Pulmonary artery endothelial cell (primary cell): Measurements from ENCODE around the gene FBXW5. TPM values are rescaled to one million over a fixed set of nuclear protein-coding genes. Genes with fewer than 3 reads are reported as not detected.

Experiments used
- DNase-seq: peaks from one replicate; pipeline ENCODE4 v3.0.0-alpha.2; 2011; ENCODE audit warnings: low read depth, low spot score
- total RNA-seq: library from RNA; depleted of rRNA; stranded (reverse); fragments of >200 nt; gene quantifications from 2 replicates; pipeline ENCODE4 v1.2.3, GENCODE V29; 2014

Gene FBXW5
- total RNA-seq, 1 donor from 2014 or later = 171 TPM

DNA sequence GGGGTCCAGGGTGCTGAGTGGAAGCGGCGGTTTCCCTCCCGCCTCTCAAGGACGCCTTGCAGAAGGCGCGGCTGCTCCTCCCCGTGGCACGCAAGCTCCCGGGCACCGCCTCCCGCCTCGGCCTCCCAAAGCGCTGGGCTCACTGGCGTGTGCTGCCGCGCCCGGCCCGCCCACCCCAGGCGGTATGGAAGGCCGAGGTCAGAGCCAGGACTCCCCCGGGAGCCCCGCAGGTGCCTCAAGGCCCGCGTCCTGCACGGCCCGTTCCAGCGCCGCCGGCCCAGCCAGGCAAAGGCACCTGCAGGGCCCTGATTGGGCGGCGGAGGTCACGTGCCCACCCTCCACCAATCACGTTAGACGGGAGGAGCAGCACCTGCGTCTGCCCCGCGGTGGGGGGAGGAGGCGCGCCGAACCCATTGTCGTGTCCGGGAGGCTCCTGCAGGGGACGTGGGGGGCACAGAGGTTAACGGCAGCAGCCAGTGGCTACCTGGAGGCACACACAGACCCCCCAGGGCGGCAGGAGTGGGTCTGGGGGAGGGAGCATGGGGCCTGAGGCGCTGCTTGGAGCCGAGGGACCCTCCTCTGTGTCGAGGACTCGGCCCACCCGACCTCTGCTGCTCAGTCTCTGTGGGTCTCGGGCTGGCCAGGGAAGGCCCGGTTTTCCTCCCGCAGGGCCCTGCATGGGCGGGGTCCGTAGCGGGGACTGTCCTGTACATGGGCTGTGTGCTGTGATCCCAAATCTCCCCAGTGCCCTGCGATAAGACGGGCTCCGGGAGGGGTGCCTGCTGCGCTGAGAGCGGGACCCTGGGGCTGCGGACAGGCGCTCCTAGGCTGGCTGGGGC, 5.5 kb upstream of the FBXW5 start:
- peak; percentile 45 for DNase-seq

DNA sequence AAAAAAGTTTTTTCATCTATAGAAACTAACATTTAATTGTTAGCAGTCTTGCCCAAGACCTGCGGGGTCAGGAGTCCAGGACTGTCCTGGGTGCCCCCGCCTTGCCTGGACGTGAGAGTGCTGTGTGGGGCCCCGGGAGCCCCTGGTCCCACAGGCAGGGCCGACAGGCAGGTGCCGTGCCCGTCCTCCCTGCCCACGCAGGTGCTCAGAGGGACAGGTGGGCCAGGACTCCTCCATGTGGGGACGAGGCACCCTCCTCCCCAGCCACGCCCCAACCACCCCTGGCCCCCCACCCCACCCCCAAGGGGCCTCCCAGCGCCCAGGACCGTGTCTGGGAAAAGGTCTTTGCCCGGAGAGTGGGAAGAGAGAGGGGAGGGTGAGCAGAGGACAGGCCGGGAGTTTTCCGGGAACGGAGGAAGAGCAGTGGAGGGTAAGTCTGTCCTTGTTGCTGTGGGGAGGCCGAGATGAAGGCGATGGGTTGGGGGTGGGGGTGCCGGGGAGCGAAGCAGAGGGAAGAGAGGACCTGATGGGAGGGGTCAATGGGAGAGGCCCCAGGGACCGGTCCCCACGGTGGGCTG, 4.8 kb upstream of the FBXW5 start:
- DNase-seq = no peak

DNA sequence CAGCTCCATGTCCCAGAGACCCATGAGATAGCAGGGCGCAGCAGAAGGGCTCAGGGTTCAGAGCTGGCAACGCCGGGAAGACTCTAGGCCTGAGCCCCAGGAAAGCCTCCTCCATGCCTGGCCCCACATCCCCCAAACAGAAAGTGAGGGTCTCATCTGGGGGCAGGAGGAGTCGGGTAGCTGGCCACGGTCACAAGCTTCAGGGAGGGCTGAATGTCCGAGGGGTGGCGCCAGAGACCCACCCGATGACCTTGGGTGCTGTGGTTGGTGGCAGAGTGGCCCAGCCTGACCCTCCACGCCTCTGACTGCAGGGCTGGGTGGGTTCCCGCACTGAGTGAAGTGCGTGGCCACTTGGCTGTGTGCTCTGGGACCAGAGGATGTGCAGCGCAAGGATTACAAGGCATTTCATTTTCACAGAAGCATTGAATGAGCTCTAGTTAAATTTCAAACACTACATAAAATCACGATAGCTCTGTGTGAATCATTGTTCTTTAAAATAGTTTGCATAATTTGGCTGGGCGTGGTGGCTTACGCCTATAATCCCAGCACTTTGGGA, 3.5 kb upstream of the FBXW5 start:
- no peak for DNase-seq

DNA sequence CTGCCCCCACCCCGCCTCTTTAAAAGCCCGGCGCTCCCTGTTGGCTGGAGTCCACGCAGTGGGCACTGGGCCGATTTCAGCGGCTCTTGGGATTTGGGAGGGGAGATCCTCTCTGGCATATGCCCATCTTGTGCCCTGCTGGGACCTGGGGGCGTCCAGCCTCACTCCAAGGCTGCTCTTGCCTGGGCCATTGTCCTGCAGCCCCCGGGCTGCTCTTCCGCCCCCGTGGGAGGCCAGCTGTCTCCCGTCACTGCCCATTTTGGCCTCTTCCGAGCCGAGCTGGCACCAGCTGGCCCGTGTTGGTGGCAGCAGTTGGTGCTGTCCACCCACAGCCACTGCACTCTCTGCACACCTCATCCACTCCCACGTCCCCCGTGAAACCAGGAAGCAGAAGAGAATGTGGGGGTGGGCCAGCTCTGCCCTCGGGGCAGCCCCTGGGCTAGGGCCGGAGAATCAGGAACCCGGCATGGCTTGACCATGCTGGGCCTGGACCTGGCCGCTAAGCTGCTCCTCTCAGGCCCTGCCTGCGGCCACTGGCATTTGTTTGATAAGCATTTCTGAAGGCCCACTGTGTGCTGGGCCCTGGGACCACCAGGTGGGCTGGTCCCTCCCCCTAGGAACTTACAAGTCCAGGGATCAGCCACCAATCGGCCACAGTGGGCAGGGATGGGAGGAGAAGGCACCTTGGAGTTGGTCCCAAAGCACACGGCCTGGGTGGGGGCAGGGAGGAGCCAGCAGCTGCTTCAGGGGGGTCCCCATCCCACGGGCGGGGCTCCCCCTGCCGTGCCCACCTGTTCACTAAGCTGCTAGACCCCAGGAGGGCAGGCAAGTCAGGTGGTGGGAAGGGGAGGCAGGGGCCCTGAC, 2.7 kb upstream of the FBXW5 start:
- DNase-seq = no peak

DNA sequence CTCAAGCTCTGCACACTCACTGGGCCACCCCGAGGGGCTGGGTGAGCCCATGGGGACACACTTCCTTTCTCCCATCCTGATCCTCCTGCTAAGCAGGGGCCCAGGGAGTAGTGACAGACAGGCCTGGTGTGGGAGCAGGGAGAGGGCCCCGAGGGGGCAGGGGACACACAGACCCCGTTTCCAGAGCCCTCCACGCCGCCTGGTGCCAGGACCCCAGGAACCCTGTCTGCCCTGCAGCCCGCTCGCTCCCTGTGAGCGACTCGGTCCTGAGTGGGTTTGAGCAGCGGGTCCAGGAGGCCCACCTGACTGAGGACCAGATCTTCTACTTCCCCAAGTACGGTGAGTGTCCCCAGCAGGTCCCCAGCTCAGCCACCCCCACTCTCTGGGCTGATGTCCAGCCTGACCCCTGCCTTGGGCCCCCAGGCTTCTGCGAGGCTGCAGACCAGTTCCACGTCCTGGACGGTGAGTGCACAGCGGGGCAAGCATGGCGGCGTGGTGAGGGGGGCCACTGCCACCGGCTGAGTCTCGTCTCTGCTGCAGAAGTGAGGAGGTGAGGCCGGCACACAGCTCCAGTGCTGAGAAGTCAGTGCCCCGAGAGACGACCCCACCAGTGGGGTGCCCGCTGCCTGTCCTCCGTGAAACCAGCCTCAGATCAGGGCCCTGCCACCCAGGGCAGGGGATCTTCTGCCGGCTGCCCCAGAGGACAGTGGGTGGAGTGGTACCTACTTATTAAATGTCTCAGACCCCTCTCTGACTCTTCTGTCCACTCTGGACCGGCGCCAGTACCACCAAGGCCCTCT, 1.9 kb upstream of the FBXW5 start:
- no peak for DNase-seq

DNA sequence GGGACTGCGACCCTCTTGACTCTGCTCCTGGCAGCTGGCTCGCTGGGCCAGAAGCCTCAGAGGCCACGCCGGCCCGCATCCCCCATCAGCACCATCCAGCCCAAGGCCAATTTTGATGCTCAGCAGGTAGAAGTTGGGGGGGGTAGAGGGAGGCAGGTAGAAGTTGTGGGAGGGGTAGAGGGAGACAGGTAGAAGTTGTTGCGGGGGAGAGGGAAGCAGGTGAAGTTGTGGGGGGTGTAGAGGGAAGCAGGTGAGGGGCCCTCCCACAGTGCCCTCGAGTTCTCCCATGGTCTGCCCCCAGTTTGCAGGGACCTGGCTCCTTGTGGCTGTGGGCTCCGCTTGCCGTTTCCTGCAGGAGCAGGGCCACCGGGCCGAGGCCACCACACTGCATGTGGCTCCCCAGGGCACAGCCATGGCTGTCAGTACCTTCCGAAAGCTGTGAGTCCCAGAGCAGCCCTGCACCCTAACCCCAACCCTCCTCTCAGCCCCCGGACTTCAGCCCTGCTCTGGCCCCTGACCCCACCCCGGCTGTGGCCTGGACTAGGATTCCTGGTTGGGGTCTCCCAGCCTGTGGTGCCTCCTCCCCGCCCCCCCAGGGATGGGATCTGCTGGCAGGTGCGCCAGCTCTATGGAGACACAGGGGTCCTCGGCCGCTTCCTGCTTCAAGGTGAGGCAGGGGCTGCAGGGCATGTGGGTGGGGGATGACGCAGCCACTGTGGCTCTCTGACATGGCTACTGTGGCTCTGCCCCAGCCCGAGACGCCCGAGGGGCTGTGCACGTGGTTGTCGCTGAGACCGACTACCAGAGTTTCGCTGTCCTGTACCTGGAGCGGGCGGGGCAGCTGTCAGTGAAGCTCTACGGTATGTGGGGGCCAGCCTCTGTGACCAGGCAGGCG, 1.0 kb upstream of the FBXW5 start:
- no peak for DNase-seq

DNA sequence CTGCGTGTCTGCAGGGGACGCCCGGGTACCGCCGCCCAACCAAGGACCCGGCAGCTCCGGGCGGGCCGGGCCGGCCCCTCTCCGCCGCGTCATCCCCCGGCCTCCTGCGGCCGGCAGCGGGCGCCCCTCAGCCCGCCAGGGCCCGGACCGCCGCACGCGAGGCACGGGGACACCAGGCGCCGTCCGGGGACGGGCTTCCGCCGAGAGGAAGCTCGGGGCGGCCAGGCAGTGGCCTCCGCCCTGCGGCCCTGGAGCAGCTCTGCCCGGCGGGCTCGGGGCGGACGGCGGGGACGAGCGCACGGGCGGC, 373 bp downstream of the FBXW5 start:
- DNase-seq = no peak

DNA sequence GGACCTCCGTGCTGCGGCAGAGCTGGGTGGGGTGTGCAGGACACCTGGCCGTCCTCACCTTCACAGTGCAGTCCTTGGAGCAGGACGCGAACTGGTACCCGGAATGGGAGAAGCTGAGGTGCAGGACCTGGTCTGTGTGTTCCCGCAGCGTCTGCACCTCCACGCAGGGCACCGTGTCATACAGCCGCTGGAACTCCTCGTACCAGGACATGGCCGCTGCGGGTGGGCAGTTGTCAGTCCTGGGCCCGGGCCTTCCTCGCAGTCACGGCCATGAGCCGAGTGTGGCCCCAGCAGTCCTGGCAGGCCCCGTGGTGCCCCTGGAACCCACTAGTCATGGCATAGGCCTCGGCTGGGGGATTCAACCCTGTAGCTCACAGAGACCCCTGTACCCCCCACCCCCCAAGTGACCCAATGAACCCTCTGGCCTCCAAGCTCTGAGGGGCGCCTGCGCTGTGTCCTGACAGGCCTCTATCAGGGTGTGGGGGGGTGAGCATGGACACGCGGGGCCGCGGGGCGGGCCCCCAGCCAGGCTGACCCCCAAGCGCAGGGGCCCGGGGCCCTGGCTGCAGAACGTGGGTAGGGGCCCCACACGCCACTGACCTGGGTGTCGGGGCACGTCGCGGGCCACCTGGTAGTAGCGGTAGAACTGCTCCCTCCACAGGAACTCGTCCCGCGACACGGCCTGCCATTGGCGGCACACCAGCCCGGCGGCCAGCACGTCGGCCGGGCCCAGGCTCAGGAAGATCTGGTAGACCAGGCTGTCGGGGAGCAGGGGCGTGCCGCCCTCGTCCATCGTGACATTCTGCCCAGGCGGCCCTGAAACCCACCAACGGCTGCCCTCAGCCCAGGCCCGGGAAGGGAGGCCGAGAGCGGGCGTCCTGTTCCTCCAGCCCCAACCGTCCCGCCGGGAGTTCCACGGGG, 987 bp downstream of the FBXW5 start:
- no peak for DNase-seq

DNA sequence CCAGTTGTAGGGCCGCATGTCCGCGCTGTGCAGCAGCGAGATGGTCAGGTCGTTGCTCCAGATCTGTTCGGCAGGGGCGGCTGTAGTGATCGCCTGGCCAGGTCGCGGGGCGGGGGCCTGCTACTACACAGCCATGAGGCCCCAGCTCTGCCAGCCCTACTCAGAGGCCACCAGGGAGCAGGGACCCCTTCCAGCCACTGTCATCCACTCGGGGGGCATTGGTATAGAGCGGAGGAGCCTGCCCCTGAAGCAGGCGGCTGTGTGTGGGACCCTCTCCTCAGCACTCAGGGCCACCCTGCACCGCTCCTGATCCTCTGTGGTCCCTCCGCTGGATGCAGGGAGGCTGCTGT, 1.7 kb downstream of the FBXW5 start:
- DNase-seq = no peak

DNA sequence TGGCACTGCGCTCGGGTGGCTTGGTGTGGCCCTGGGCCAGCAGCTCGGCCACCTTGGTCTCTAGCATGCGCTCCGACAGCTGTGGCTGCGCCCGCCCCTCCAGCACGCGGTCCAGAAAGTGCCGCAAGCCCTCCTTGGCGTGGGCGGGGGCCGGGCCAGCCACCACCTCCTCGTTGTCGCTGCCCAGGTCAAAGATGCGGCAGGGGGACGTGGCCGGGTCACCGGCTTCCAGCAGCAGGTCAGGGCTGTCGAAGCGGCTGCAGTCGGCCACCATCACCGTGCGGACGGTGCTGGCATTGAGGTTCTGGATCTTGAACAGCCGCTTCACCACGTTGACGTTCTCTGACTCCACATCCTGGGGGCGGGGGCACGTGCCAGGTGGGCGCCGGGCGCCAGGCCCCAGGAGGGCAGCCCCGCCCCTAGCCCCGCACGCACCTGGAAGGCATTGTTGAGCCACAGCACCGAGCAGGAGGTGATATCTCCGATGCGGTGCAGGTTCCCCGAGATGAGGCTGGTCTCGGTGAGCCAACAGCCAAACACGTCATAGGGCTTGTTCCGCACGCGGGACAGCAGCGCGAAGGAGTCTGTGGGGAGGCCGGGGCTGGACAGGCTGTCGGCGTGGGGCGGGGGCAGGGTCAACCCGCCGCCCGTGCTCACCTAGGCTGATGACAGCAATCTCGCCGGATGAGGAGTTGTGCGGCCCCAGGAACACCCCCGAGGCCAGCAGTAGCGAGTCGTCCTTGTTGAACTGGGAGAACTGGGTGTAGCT, 2.2 kb downstream of the FBXW5 start:
- no peak for DNase-seq

DNA sequence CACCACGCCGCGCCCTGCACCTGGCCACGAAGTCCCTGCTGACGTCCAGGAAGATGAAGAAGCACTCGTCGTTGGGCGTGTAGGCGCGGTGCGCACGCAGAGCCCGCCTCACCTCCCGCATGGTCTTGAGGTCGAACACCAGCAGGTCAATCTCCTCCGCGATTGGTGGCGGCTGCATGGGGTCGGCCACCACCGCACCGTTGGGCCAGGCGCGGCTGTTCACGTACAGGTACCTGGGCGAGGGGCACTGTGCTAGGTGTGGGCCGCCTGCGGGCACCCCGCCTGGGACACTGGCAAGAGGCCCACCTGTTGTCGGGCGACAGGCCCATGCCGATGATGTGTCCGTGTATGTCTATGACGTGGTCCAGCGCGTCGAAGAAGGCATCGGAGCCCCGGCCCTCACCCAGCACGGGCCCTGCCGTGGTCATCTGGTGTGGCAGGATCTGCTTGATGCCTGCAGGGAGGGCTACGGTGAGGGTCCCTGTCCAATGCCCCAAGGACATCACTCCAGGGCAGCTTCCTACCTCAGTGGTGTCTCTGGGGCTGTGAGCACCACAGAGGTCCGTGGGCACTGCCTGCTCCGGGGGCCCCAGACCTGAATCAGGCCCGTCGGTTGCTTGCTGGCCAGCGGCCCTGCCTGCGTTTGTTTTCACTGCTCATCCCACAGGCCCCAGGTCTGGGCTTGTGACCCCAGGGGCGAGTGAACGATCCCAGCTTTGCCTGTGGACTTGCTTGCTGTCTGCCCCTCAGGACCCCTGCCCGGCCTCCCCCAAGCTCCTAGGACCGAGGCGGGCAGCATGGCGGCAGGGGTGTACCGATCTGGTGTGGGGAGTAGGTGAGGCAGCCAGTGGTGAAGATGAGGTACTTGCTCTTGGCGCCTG, 3.1 kb downstream of the FBXW5 start:
- no peak for DNase-seq

DNA sequence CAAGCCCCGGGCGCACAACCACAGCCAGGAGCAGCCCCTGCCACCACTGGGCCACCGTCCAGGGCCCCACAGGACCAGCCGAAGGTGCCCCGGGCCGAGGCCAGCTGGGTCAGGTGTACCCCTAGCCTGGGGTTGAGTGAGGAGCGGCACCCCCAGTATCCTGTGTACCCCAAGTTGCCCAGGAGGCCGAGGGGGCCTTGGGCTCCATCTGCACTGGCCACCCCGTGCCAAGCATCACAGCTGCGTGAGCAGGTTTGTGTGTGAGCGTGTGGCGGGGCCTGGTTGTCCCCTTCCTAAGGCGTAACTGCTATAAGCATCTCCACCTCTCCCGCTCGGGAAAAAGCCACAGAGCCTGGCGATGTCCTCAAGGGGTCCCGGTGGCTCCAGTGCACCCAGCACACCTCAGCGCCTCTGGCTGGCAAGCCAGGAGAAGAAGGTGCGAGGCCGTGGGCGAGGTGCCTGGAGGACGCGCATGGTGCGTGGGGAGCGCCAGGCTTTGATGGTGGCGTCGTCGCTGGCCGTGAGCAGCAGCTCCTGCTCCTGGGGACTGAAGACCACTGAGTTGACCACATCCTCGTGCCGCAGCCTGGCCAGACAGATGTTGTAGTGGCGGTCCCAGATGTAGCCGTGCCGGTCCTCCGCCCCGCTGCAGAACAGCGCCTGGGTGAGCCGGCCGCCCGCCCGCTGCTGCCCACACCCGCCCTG, 3.9 kb downstream of the FBXW5 start:
- no peak for DNase-seq

DNA sequence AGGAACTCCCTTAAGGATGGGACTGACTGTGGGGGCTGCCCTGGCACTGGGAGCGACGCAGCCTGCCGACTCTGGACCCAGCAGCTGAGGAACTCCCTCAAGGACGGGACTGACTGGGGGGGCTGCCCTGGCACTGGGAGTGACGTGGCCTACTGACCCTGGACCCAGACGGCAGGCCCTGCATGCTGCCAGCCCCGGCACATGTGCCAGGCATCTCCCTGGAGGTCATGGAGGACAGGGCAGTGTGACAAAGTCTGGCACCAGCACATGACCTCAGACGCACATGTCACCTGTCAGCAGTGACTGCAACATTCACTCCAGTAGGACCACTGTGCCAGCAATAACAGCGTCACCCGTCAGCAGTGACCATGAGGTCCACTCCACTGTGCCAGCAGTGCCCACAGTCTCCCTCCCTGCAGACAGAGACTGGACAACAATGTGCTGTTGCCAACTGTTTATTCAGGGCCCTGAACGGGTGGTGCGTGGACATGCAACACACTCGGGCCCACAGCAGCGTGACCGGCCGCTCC, 4.5 kb downstream of the FBXW5 start:
- no peak for DNase-seq

DNA sequence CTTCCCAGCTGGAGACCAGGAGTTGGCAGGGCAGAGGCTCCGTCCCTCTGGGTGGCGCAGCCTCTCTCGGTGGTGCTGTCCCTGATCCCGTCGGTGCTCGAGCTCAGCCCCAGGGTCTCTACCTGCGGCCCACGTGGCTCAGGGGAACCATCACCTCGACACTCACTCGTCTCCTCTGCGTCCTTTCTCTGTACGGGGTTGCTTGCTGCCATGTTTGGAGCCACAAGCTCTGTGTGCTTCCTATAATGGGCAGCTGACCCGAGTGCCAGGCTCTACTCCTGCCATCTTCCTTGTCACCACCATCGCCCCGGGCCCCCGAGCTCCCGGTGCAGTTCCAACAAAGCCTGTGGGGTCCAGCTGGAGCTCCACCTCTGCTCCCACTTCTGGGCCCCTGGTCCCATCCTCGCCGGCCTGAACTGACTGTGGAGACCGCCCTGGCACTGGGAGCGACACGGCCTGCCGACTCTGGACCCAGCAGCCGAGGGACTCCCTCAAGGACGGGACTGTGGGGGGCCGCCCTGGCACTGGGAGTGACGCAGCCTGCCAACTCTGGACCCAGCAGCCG, 5.0 kb downstream of the FBXW5 start:
- DNase-seq = no peak

DNA sequence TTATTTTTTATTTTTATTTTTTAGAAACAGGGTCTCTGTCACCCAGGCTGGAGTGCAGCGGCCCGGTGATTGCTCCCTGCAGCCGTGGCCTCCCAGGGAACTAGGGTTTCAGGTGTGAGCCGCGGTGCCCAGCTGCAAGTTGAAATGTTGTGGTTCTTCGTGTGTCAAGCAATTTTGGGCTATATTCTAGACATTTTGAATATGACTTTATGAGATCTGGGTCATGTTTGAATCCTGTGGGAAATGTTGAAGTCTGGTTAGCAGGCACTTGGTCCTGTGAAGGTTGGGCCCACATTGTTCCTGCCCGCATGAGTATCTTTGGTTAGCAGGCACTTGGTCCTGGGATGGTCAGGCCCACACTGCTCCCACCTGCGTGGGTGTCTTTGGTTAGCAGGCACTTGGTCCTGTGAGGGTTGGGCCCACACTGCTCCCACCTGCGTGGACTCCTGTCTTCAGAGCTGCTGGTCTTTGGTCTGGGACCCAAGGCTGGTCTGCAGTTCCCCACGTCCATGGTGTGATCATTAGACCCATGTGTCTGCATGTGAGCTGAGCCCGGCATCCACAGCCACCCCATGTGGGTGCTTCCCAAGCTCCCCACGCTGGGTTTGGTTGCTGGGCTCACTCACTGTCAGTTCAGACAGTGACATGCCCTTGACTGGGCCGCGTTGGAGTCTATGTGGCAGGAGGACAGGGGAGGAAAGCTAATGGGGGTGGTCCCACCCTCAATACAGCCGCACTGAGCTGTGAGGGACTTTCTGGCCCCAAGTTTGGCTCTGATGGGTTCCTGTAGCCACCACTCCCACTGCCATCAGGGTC, 7.1 kb downstream of the FBXW5 start:
- no peak for DNase-seq
